ENCODE data around the gene MIEF2.
"Not testable (repeated sequence)": the region's sequence is repeated elsewhere in the genome, so short reads cannot be mapped to it uniquely, and the experiment has no call there.

Gene MIEF2

GRCh38 chr17:18277076-18277475, 16.6 kb downstream of the MIEF2 start:
- Mint-ChIP-seq H3K4me3 (no peak overlapping the region), H3K4me1 (no peaks in the 10 kb centered on the region), H3K9me3 (no peaks in the 10 kb centered on the region), H3K27ac (no peak overlapping the region), H3K36me3 (peaks cover 14% of the 10 kb centered on the region), H3K27me3 (no peaks in the 10 kb centered on the region)
- no peak for DNase-seq
- CTCF ChIA-PET = no interaction called here

GRCh38 chr17:18278867-18279266, 18.4 kb downstream of the MIEF2 start:
- no peaks in the 10 kb centered on the region for H3K9me3 Mint-ChIP-seq
- H3K27ac Mint-ChIP-seq = no peak overlapping the region
- no peaks in the 10 kb centered on the region for H3K4me1 Mint-ChIP-seq
- no peaks in the 10 kb centered on the region for H3K27me3 Mint-ChIP-seq
- CTCF ChIA-PET = no interaction called here
- H3K36me3 Mint-ChIP-seq = peaks cover 24% of the 10 kb centered on the region
- no peak for DNase-seq
- no peak overlapping the region for H3K4me3 Mint-ChIP-seq

- no peaks in the 10 kb centered on the region for H3K27me3 Mint-ChIP-seq
- no peaks in the 10 kb centered on the region for H3K9me3 Mint-ChIP-seq
- CTCF ChIA-PET = no interaction called here
- no peak overlapping the region for H3K4me3 Mint-ChIP-seq
- peaks cover 31% of the 10 kb centered on the region for H3K36me3 Mint-ChIP-seq
- no peak for DNase-seq
- H3K27ac Mint-ChIP-seq = no peak overlapping the region
- H3K4me1 Mint-ChIP-seq = no peaks in the 10 kb centered on the region
Observed at GRCh38 chr17:18280249-18280648, 19.8 kb downstream of the MIEF2 start.

- Mint-ChIP-seq H3K4me1 (no peaks in the 10 kb centered on the region), H3K36me3 (peaks cover 34% of the 10 kb centered on the region)
- CTCF ChIA-PET = no interaction called here
Observed at GRCh38 chr17:18280766-18281371, 20.4 kb downstream of the MIEF2 start.

GRCh38 chr17:18281788-18282187, 21.3 kb downstream of the MIEF2 start:
- no peaks in the 10 kb centered on the region for H3K9me3 Mint-ChIP-seq
- peaks cover 36% of the 10 kb centered on the region for H3K36me3 Mint-ChIP-seq
- H3K4me3 Mint-ChIP-seq = no peak overlapping the region
- DNase-seq = no peak
- CTCF ChIA-PET = no interaction called here
- H3K27ac Mint-ChIP-seq = no peak overlapping the region
- no peaks in the 10 kb centered on the region for H3K4me1 Mint-ChIP-seq
- no peaks in the 10 kb centered on the region for H3K27me3 Mint-ChIP-seq

More at GRCh38 chr17:18280766-18281371, 20.4 kb downstream of the MIEF2 start:
- H3K27ac Mint-ChIP-seq = no peak overlapping the region
- no peak overlapping the region for H3K4me3 Mint-ChIP-seq
- H3K9me3 Mint-ChIP-seq = no peaks in the 10 kb centered on the region
- no peaks in the 10 kb centered on the region for H3K27me3 Mint-ChIP-seq
- DNase-seq = no peak

GRCh38 chr17:18285296-18285695, 24.8 kb downstream of the MIEF2 start:
- no peak for DNase-seq
- H3K4me1 Mint-ChIP-seq = no peaks in the 10 kb centered on the region
- H3K36me3 Mint-ChIP-seq = peaks cover 41% of the 10 kb centered on the region
- H3K27ac Mint-ChIP-seq = no peak overlapping the region
- H3K27me3 Mint-ChIP-seq = no peaks in the 10 kb centered on the region
- H3K4me3 Mint-ChIP-seq = no peak overlapping the region
- CTCF ChIA-PET = no interaction called here
- H3K9me3 Mint-ChIP-seq = no peaks in the 10 kb centered on the region

GRCh38 chr17:18291718-18292540, 31.5 kb downstream of the MIEF2 start:
- no peaks in the 10 kb centered on the region for H3K4me1 Mint-ChIP-seq
- peaks cover 40% of the 10 kb centered on the region for H3K36me3 Mint-ChIP-seq
- peak overlapping the region; percentile 35 for H3K27ac Mint-ChIP-seq
- H3K27me3 Mint-ChIP-seq = no peaks in the 10 kb centered on the region
- no peak for DNase-seq
- no peaks in the 10 kb centered on the region for H3K9me3 Mint-ChIP-seq
- no peak overlapping the region for H3K4me3 Mint-ChIP-seq
- CTCF ChIA-PET = no interaction called here

- H3K27me3 Mint-ChIP-seq, H3K4me3 Mint-ChIP-seq, DNase-seq, CTCF ChIA-PET, H3K27ac Mint-ChIP-seq, H3K4me1 Mint-ChIP-seq, H3K9me3 Mint-ChIP-seq: not testable (repeated sequence)
- H3K36me3 Mint-ChIP-seq = peaks cover 35% of the 10 kb centered on the region
Observed at GRCh38 chr17:18298061-18298460, 37.6 kb downstream of the MIEF2 start.

GRCh38 chr17:18300725-18301480, 40.4 kb downstream of the MIEF2 start:
- no peak overlapping the region for H3K27ac Mint-ChIP-seq
- CTCF ChIA-PET = no interaction called here
- H3K27me3 Mint-ChIP-seq = no peaks in the 10 kb centered on the region
- no peaks in the 10 kb centered on the region for H3K4me1 Mint-ChIP-seq
- H3K36me3 Mint-ChIP-seq = peaks cover 44% of the 10 kb centered on the region
- no peak for DNase-seq
- no peaks in the 10 kb centered on the region for H3K9me3 Mint-ChIP-seq
- no peak overlapping the region for H3K4me3 Mint-ChIP-seq

- H3K27ac Mint-ChIP-seq, CTCF ChIA-PET, H3K9me3 Mint-ChIP-seq, H3K4me3 Mint-ChIP-seq, H3K4me1 Mint-ChIP-seq, DNase-seq, H3K27me3 Mint-ChIP-seq: not testable (repeated sequence)
- H3K36me3 Mint-ChIP-seq = peaks cover 46% of the 10 kb centered on the region
Observed at GRCh38 chr17:18303206-18303605, 42.7 kb downstream of the MIEF2 start.

GRCh38 chr17:18309202-18309601, 48.7 kb downstream of the MIEF2 start:
- Mint-ChIP-seq H3K36me3 (peaks cover 38% of the 10 kb centered on the region), H3K9me3 (no peaks in the 10 kb centered on the region), H3K27me3 (no peaks in the 10 kb centered on the region), H3K27ac (no peak overlapping the region), H3K4me3 (no peak overlapping the region), H3K4me1 (peaks cover 32% of the 10 kb centered on the region)
- no peak for DNase-seq
- CTCF ChIA-PET = no interaction called here

- Mint-ChIP-seq H3K4me3 (peak overlapping the region; percentile 89), H3K27ac (peak overlapping the region; percentile 99), H3K27me3 (no peaks in the 10 kb centered on the region), H3K9me3 (no peaks in the 10 kb centered on the region), H3K36me3 (peaks cover 48% of the 10 kb centered on the region), H3K4me1 (peaks cover 74% of the 10 kb centered on the region)
- CTCF ChIA-PET = interaction anchor here (0.6 kb wide), 1 partner anchor 1928 kb away, joined by 4 read pairs; no protein-coding TSS in a partner anchor
- no peak for DNase-seq
Observed at GRCh38 chr17:18314059-18314730, 53.7 kb downstream of the MIEF2 start.

- no peaks in the 10 kb centered on the region for H3K27me3 Mint-ChIP-seq
- H3K4me1 Mint-ChIP-seq = peaks cover 82% of the 10 kb centered on the region
- peak; percentile 99 for DNase-seq
- H3K27ac Mint-ChIP-seq = peak within 1 kb of the TSS; percentile 99
- CTCF ChIA-PET = no interaction called here
- peaks cover 51% of the 10 kb centered on the region for H3K36me3 Mint-ChIP-seq
- peak within 1 kb of the TSS; percentile 89 for H3K4me3 Mint-ChIP-seq
- H3K9me3 Mint-ChIP-seq = no peaks in the 10 kb centered on the region
Observed at GRCh38 chr17:18314731-18315561, 54.5 kb downstream of the MIEF2 start, which contains the start of the genes SMCR8 and TOP3A. Gene SMCR8, plus strand, starts transcription at chr17:18315293. Its CDS starts 497 bp downstream, at chr17:18315790. Gene TOP3A, minus strand, starts transcription at chr17:18314994. Its CDS starts 216 bp downstream, at chr17:18314778.

Data from activated naive CD4-positive, alpha-beta T cell treated with anti-CD3 and anti-CD28 coated beads, Interleukin-2, amount 10 ng/mL, durations not matched to agents 7 days and 5 days (primary cell).